GM18873 (cell line): ENCODE results near the gene RAD51B.
"Not testable (repeated sequence)": the region's sequence is repeated elsewhere in the genome, so short reads cannot be mapped to it uniquely, and the experiment has no call there.

Experiments used
- ATAC-seq: cut with Tn5 transposase; IDR thresholded peaks from one replicate; pipeline ENCODE4 v1.9.1; 2021; ENCODE audit warnings: mild to moderate bottlenecking, moderate library complexity, moderate number of reproducible peaks; ENCODE audit not compliant: unreplicated experiment, low FRiP score

Gene RAD51B

DNA sequence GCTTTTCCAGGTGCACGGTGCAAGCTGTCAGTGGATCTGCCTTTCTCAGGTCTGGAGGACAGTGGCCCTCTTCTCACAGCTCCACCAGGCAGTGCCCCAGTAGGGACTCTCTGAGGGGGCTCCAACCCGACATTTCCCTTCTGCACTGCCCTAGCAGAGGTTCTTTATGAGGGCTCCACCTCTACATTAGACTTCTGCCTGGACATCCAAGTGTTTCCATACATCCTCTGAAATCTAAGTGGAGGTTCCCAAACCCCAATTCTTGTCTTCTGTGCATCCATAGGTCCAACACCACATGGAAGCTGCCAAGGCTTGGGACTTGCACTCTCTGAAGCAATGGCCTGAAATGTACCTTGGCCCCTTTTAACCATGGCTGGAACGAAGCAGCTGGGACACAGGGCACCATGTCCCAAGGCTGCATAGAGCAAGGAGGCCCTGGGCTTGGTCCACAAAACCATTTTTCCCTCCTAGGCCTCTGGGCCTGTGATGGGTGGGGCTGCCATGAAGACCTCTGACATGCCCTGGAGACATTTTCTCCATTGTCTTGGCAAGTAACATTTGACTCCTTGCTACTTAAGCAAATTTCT lies 282.2 kb downstream of the RAD51B start:
- ATAC-seq: not testable (repeated sequence)

DNA sequence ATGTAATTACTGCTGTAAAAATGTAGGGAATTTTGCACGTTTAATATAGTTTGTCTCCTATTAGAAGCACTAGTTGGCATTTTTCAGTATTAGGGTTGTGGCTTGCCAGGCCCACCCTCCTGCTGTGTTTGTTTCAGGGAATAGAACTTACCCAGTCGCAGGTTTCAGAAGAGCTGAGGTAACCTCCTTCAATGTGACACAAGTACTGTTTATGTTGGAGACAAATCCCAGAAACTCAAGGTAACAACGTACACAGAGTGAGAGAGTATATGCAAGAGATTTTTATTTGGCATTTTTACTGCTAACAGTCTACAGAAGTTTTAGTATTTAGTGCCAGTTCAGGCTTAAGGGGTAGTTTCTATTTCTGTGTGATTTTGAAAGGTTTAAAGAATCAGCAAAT lies 284.3 kb downstream of the RAD51B start:
- no peak for ATAC-seq

DNA sequence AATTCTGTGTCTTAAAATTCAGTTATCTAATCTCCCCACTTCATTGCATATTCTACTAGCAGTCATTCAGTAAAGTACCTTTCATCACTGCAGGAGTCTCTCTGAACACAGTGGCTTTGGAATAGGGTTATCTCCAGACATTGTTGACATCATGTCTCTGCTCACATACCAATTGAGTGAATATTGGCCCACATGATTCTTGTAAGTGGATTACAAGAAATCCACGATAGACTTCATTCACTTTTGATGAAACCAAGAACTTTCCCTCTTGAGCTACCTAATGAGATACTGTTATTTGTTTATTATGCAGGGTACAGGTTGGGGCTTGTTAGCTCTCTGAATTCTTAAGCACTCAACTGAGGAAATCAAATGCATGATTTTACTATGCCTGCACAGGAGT lies 284.9 kb downstream of the RAD51B start:
- no peak for ATAC-seq

DNA sequence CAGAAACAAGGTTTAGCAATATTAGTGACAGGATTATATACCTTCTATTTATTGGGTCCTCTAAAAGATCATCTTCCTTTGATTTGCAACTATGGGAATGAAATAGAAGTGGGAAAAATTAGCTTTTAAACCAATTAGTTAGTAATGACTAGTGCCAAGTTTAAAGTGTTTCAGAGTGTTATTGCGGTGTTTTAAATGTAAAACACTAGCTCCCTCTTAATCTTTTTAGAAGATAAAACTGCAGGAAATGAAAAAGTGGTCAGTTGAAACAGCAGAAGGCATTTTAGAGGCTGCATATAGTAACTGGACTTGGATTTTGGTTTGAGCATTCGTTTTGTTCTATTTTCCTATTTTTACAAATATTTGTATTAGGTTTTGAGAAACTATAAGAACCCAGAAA lies 286.2 kb downstream of the RAD51B start:
- ATAC-seq: no peak

DNA sequence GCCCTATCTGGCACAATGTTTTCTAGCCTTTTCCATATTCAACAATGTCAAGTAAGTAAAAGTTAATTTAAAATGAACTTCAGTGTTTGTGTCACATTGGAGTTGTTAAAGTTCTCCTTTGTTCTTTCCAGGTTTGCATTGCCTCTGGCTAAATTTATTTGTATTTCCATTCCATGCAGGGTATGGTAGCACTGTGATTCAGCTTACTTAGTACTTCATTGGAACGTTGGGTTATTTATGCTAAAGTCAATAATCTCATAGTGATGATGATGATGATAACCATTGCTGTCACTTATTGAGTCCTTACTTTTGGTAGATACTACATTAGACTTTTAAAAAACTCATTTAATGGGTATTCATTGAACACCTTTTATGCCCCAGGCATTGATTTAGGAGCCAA lies 286.9 kb downstream of the RAD51B start:
- ATAC-seq: no peak

DNA sequence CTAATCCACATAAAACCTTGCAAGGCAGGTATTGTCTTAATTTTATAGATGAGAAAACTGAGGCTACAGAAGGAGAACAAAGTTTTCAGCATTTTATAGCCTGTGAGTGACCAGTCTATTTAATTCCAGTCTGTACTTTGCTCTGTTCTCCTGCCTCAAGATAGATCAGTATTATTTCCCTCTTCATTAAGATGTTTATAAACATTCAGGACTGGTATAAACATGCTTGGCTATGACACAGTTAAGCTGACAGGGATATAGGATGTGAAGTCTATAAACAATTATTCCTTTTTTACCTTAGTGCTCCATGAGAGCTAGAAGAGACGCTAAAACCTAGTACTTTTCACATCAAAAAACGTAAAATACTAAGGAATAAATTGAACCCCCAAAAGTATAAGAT lies 287.3 kb downstream of the RAD51B start:
- ATAC-seq: no peak

DNA sequence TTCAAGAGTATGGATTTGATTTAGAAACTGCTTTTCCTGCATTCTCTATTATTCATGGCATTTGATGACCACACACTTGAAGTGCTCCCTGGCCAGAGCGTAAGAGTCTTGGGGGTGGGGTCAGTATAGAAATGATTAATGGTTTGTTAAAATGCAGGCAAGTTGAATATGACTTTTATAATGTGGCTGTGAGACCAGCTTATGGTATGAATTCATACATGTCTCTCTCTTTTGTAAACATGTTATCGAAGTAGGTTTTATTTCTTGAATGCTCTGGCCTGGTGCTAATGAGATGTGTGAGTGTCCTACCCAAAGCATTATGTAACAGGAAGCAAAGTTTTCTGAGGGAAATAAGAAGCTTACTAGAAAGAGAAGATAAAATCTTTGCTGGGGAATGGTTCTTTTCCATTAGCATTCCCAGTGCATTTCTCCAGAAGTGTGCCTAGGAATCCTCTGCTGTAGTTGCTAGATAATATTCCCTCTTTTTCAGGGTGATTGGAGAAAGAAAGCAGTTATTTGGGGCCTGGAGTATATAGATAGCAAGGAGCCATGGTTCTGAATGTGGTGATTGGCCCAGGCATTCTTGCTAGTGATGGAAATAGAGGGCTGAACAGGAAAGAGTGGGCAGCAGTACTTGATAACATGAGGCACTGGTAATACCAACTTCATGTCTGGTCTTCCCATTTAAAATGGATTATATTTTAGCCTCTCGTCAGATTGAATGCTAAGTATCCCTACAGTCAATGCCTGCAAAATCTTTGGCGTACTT lies 289.7 kb downstream of the RAD51B start:
- no peak for ATAC-seq

DNA sequence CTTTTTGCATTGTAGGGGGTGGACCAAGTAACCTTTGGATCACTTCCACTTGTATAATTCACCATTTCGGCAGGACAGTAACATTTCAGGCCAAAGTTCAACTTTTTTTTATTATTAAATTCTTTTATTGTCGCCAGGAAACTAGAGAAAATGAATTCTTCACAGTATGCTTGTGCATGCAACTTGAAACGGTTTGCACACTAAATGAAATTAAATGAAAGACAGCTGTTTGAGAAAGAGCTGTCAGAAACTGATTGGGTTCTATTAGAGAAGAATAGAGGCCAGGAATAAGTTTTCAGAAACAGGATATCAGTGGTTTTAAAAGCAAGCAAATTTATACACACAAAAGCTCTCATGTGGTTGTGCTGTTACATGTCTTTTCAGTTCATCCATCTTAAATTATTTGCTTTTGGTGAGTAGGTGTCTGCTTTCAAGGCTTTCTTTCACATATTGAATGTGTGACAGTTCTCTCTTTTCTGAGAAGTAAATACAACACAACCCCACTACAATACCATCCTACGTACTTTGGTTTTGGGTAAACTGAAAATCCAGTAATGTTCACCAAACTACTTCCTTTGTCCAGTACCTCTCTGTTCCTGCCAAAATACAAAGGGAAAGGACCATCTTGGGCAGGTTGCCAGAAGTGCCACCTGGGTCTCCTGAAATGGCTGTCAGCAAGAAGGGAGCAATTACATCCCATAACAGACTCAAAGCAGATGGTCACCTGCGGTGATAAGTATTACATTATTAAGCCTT lies 291.7 kb downstream of the RAD51B start:
- no peak for ATAC-seq

DNA sequence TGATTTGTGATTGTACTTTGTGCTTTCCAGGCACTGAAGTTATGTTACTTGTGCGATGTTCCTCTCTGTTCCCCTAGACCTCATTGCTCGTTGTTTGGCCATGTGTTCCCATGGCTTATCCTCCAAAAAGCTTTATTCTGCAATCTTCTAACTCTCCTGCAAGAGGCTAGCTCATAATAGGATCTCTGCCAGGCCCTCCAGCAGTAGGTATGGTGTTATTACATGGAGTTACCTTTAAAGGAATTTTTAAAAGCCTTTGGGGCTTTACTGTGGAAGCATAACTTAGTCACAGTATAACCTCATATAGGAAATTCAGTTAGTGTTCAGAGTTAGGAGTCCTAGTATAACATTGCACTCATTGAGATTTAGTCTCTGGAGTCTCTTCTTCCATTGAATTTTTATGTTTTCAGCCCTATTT lies 292.3 kb downstream of the RAD51B start:
- ATAC-seq: no peak

DNA sequence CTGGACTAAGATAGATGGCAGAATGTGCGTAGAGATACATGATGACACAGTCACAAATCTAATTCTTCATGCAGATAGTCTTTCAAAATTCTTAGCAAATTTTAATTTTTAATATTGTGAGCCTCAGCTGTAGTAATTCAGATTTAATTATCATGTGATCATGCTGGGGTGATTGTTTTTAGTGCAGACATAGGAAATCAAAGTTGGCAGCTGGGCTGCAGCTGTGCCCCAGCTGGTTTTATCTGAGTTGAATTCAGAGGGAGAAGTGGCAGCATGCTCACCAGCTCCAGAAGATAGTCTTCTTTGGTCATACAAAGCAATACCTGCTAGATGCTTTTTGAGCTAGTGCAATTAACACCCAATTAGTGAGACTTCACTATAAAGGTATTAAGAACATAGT lies 292.9 kb downstream of the RAD51B start:
- ATAC-seq: no peak

DNA sequence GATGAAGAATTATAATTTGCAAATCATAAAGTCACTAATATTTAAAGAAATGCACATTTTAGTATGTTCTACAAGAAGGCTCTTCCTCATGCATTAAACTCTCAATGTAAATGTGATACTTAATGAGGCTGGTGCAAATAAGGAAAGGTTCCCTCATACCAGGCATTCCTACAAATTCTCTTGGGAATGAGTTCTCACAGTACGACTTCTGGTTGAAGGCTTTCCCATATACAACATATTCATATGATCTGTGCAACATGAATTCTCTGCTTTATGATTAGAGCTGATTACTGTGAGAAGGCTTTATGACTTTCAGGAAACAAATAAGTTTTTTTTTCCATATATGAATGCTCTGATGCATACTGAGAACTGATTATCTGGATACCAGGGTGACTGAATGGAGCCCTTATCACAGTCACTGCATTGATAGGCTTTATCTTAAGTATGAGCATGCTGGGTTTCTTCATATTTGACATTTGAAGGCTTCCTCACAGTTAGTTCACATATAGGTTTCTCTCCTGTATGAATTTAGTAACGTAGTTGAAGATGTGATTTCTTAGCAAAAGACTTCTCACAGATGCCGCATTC lies 293.9 kb downstream of the RAD51B start:
- no peak for ATAC-seq

DNA sequence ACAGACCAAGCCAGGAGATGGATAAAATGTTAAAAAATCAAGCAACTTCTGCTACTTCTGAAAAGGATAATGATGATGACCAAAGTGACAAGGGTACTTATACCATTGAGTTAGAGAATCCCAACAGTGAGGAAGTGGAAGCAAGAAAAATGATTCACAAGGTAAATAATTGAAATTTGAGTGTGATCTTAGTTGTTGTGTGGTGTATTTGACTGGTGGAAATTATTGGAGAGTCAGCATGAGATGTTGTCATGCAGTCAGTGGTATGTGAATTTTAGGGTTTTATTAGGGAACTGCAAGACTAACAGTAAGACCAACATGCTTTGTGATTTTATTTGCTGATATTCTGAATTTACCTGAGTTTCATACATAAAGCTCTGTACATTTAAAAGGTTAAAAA lies 296.4 kb downstream of the RAD51B start:
- ATAC-seq: not testable (repeated sequence)

DNA sequence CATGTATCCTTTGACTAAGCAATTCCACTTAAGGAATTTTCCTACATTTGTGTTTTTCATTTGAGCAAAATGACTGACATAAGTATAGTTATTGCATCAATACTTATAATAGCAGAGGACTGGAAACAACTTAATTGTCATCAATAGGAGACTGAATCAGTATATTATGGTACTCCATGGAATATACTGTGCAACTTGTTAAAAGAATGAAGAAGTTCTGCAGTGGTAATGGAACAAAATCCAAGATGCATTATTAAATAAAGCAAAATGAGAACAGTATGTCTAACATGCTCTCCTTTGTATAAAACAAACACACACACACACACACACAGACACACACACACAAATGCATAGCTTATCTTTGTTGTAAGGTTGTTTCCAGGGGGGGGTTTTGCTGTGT lies 303.1 kb downstream of the RAD51B start:
- ATAC-seq: no peak

DNA sequence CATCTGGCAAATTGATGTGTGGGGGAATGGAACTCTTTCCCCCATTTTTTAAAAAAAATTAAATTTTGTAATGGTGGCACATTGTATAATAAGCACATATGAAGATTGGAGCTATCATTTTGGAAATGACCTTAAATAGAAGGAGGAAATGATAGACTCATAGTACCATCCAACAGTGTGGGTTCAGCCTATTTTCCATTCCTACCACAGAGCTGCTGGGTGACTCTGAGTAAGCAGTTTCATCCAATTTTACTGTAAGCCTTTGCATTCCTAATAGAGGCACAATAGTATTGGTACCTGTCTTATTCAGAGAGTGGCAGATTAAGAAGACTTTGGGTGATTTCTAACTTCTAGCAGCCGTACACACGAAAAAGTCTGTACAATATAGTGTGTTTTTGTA lies 304.5 kb downstream of the RAD51B start:
- no peak for ATAC-seq

DNA sequence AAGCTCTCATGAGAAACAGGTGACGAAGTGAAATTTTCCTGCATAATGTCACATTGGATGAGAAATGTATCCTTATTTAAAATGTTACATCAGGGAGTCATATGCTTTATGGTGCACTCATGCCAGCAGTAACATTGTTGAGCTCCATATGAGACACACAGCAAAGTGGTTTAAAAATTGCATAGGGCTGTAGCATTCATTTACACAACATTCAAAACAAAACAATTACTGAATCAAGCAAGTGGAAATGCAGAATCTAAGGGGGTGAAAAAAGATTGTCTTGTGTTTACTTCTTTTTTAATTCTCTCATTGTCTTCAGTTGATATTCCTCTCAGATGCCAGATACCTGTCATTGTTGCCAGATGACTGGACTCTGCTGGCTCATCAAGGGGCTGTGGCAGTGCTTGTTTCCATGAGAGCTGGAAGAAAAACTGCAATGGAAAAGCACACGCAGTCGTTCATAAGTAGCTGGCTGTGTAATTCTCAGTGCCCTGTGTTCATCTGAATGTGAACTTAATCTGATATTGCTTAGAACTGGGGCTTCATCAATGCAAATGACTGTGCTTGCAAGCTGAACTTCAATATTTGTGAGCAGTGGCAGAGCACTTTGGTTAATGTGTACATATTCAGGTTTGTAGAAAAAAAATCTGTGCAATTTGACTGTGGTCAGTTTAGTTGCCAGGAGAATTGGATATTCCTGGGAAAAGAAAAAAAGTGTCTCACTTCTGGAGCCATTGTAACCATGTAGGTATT lies 305.6 kb downstream of the RAD51B start:
- no peak for ATAC-seq

DNA sequence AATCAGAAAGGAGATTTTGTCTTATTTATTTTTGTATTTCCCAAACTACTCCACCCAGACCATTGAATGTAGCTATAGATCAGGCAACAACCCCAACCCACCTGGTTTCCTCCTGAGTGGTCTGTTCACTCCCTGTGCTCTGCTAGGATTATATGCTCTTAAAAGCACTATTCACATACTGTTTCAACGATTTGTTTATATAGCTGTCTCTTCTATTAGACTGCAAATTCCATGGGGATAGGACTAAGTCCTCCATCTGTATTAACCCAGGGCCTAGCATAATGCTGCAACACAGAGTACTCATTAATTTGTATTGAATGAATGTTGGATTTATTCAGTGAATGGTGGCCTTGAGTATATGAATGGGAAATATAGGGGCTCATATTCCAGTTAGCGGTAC lies 307.6 kb downstream of the RAD51B start:
- no peak for ATAC-seq

DNA sequence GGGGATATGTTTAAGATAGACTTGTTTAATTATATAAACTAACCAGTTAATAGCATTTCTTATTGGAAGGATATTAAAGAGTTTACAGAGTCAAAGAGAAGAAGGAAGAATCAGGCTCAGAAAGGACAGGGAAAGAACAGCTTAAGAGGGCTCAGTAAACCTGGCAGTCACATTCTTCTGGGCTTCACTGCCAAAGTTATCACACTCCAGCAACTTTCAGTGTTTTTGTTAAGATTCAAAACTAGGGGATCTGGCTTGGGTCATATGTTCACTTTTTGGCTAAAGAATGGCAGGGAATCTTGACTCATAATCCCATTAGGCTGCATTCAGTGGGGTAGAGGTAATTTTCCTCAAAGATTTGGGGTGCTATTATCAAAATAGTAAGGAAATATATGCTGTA lies 312.3 kb downstream of the RAD51B start:
- no peak for ATAC-seq

DNA sequence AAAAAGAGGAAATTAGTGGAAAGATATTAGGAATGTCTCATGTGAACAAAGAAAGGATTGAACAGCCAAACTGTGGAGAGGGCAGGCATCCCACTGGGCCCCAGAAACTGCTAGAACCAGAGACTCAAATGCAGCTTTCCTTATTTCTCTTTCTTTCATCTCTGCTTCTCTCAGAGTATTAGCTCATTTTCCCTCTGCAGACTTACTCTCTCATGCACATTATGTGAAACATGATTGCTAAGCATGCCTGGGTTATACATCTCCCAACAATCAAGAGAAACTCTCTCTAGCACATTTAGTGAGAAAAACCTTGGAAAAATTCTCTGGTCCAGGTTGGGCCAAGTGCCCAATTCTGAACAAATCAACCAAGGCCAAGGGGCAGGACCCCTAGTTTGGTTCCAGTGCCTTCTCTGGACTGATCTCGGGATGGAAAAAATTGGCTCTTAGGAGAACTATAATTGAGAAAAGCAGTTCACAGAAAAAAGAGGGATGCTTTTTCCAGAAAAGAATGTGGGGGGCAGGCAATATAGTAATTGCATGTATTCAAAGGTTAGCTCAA lies 313.1 kb downstream of the RAD51B start:
- no peak for ATAC-seq

DNA sequence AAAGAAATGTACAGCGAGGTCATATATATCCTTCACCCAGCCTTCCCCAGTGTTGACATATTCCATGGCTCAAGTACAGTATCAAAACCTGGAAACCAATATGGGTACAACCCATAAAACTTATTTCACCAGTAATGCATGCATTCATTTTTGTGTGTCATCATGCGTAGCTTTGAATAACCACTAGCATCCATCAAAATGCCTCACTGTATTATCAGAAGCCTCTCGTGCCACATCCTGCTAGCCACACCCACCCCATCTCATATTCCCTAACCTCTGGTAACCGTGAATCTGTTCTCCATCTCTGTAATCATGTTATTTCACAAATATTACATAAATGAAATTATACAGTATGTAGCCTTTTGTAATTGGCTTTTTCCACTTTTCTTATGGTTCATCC lies 314.3 kb downstream of the RAD51B start:
- ATAC-seq: no peak

DNA sequence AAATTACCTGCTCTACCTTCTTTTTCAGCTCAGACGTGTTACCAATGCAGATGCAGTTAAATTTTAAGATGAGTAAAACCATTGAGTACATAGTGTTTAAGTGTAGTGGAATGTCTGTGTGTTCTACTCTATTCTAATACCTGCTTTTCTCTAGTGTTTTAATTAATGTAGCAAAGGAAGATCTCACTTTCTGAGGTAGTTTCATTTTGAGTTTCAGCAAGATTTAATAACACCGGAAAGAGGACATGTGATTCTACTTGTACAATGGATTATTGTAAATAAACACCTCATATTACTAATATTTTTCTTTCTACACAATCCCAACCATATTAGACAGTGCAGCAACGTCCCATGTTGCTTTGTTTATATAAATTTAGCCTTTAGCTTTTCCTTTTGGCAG lies 315.4 kb downstream of the RAD51B start:
- no peak for ATAC-seq
